Endothelial cell of umbilical vein (primary cell): ENCODE data around the gene INO80D. TPM values are rescaled to one million over a fixed set of nuclear protein-coding genes. Genes with fewer than 3 reads are reported as not detected.

Experiments used
- BruUV-seq: library from RNA; stranded (reverse); fragments of 400-500 nt; replicated peaks from 2 replicates; lab custom pipeline; 2021; lab: Mats Ljungman, UMichigan
- CTCF ChIA-PET: fragments of 300-600, 350-600 bp; sonication (Branson Sonifier 250); formaldehyde crosslinking; loops from one replicate; lab custom pipeline; 2021; ENCODE audit warnings: antibody characterized with exemption, inconsistent platforms; lab: Charles Lee
- POLR2A ChIA-PET: fragments of 300-600, 350-600 bp; sonication (Branson Sonifier 250); formaldehyde crosslinking; loops from one replicate; lab custom pipeline; 2021; ENCODE audit warnings: antibody characterized with exemption, inconsistent platforms; lab: Charles Lee
- DNase-seq: peaks from one replicate; pipeline ENCODE4 v3.0.0-alpha.2; 2011; ENCODE audit warnings: low read depth, low spot score
- FAIRE-seq: peaks from 2 replicates; lab custom pipeline; 2011; peaks lifted over from hg19 to GRCh38; lab: Jason Lieb, UNC
- H2AFZ ChIP-seq: 2 replicates; pipeline ENCODE4 v1.6.0; 2012; ENCODE audit warnings: low read depth, low read length, control low read depth, inconsistent platforms
- H3K27ac ChIP-seq: 2 replicates; pipeline ENCODE4 v1.5.1; 2011; ENCODE audit warnings: low read depth, mild to moderate bottlenecking, control low read depth, low read length, moderate library complexity; ENCODE audit not compliant: insufficient read depth
- H3K27me3 ChIP-seq, 2 experiments: 2 replicates each; pipeline versions ENCODE4 v1.6.0 to v1.6.1; 2011; ENCODE audit warnings: low read length in 2 of 2, mixed read lengths in 1 of 2; ENCODE audit not compliant: control insufficient read depth in 2 of 2, insufficient read depth in 2 of 2
- H3K36me3 ChIP-seq, 2 experiments: 2 replicates in 1 of 2; 3 replicates in 1 of 2; pipeline ENCODE4 v1.5.1; 2011; ENCODE audit warnings: low read length in 2 of 2, mild to moderate bottlenecking in 1 of 2, moderate library complexity in 1 of 2; ENCODE audit not compliant: control insufficient read depth in 2 of 2, insufficient read depth in 2 of 2; ENCODE audit errors: extremely low read depth in 1 of 2
- H3K4me1 ChIP-seq: 3 replicates; pipeline ENCODE4 v1.5.1; 2011; ENCODE audit warnings: mild to moderate bottlenecking, low read length; ENCODE audit not compliant: control insufficient read depth, insufficient read depth; ENCODE audit errors: extremely low read depth
- H3K4me2 ChIP-seq: 2 replicates; pipeline ENCODE4 v1.6.1; 2011; ENCODE audit warnings: low read length, control low read depth, mixed read lengths; ENCODE audit not compliant: insufficient read depth
- H3K4me3 ChIP-seq, 3 experiments: fragments of 200-600 bp in 1 of 3; sonication (generic), shearing (Covaris generic) in 1 of 3; replicated peaks in 1 of 3; 2 replicates each; pipeline ENCODE4 v1.5.1; 2011 to 2016; ENCODE audit warnings: control low read depth in 3 of 3, low read length in 3 of 3, mild to moderate bottlenecking in 2 of 3, inconsistent platforms in 1 of 3, low read depth in 1 of 3, moderate library complexity in 1 of 3; ENCODE audit not compliant: insufficient read depth in 1 of 3
- H3K79me2 ChIP-seq: 2 replicates; pipeline ENCODE4 v1.6.0; 2012; ENCODE audit warnings: low read length, inconsistent platforms; ENCODE audit not compliant: control insufficient read depth, insufficient read depth
- H3K9ac ChIP-seq: replicated peaks from 2 replicates; pipeline ENCODE3; 2011; ENCODE audit warnings: low read length, control low read depth; ENCODE audit not compliant: insufficient read depth; ENCODE audit errors: extremely low read depth
- H3K9me1 ChIP-seq: replicated peaks from 3 replicates; pipeline ENCODE4 v1.6.0; 2011; ENCODE audit warnings: mild to moderate bottlenecking, low read length; ENCODE audit not compliant: control insufficient read depth, insufficient read depth; ENCODE audit errors: extremely low read depth
- H3K9me3 ChIP-seq: replicated peaks from 2 replicates; pipeline ENCODE4 v1.5.1; 2012; ENCODE audit warnings: low read length, inconsistent platforms; ENCODE audit not compliant: control insufficient read depth, insufficient read depth
- H4K20me1 ChIP-seq: replicated peaks from 2 replicates; pipeline ENCODE3; 2011; ENCODE audit warnings: mild to moderate bottlenecking, low read length; ENCODE audit not compliant: control insufficient read depth, insufficient read depth; ENCODE audit errors: extremely low read depth
- EZH2 ChIP-seq: IDR thresholded peaks from 2 replicates; pipeline ENCODE4 v1.6.1; 2012; ENCODE audit warnings: borderline replicate concordance, low read depth, mild to moderate bottlenecking, moderate library complexity, low read length, inconsistent platforms; ENCODE audit not compliant: severe bottlenecking
- FOS ChIP-seq: IDR thresholded peaks from 2 replicates; pipeline ENCODE4 v1.6.1; 2011; ENCODE audit warnings: mild to moderate bottlenecking, low read length, moderate library complexity, borderline replicate concordance; ENCODE audit not compliant: insufficient read depth
- GATA2 ChIP-seq: IDR thresholded peaks from 2 replicates; pipeline ENCODE4 v1.7.0; 2011; ENCODE audit warnings: low read depth, mild to moderate bottlenecking, moderate library complexity, mixed read lengths, low read length; ENCODE audit not compliant: insufficient read length, insufficient read depth
- JUN ChIP-seq: IDR thresholded peaks from 2 replicates; pipeline ENCODE4 v1.6.1; 2011; ENCODE audit warnings: borderline replicate concordance, low read depth; ENCODE audit not compliant: insufficient read length, insufficient read depth
- MYC ChIP-seq: IDR thresholded peaks from one replicate; pipeline ENCODE4 v1.6.1; 2011; ENCODE audit warnings: mild to moderate bottlenecking, low read depth, low read length
- POLR2A ChIP-seq: IDR thresholded peaks from 2 replicates; pipeline ENCODE4 v1.6.1; 2012; ENCODE audit warnings: low read depth, mild to moderate bottlenecking, control low read depth, low read length
- POLR2AphosphoS5 ChIP-seq: IDR thresholded peaks from 2 replicates; pipeline ENCODE4 v1.6.1; 2012; ENCODE audit warnings: low read depth, mild to moderate bottlenecking, control low read depth, low read length, moderate library complexity; ENCODE audit not compliant: insufficient read depth
- dilution Hi-C: fragments of 300-500 bp; cut with MboI; formaldehyde crosslinking; loops from one replicate; pipeline ENCODE4 v1.15.0; 2019; ENCODE audit warnings: low sequenced_read_pairs; ENCODE audit not compliant: extremely low pct_ligation_motif_present
- intact Hi-C: fragments of 100-400 bp; cut with micrococcal nuclease; formaldehyde crosslinking; loops from one replicate; pipeline ENCODE4 v1.10.0; 2022
- polyA plus RNA-seq, 4 experiments: library from polyadenylated mRNA; depleted of rRNA in 3 of 4; stranded (reverse) in 3 of 4; unstranded in 1 of 4; fragments of >200 nt; gene quantifications; 2 replicates each; pipeline versions ENCODE4 v1.2.1 to v1.2.3, GENCODE V29; 2011 to 2012; ENCODE audit warnings: missing spikeins in 1 of 4
- total RNA-seq: library from RNA; stranded (reverse); gene quantifications from 2 replicates; pipeline ENCODE4 v1.2.3, GENCODE V29; 2021
- TF ChIP-seq, protein P1 (sequence below), 2 donors: IDR thresholded peaks; 1 replicate in 1 of 2; 2 replicates in 1 of 2; pipeline ENCODE4 v1.5.1; 2011; ENCODE audit warnings: low read length in 2 of 2, mild to moderate bottlenecking in 2 of 2, moderate library complexity in 2 of 2, control low read depth in 1 of 2, inconsistent platforms in 1 of 2, low read depth in 1 of 2; ENCODE audit not compliant: insufficient read depth in 1 of 2; ENCODE audit errors: extremely low read depth in 1 of 2
- TF ChIP-seq, protein P2 (sequence below): IDR thresholded peaks from 2 replicates; pipeline ENCODE4 v1.6.1; 2011; ENCODE audit not compliant: insufficient read depth, insufficient read length

Gene INO80D
- total and polyA plus RNA-seq, 2 donors (not counting 3 experiments of a cell fraction or from before 2014, with no cell fraction given): 2.9 to 20.3 TPM

DNA sequence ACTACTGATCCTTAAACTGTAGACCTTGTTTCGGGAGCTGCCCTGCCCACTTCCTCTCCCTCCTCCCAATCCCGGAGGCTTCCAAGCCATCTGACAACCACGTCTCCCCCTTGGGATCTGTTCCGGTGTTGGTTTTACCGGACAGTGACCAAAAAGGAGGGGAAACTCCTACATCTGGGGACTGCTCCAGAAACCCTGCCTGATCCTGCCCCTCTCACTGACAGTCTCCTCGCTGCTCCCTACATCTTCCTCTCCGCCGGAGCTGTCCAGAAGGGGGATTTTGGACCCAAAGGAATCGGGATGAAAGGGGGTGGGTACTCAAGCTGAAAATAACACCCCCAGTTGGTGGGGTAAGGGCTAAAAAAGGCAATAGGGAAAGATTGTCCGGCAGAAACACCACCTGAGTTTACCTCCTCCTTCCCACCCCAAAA is 1.5 kb downstream of the INO80D start:
- no peaks in the 10 kb centered on the region for H3K9me3 ChIP-seq
- no peaks in the 10 kb centered on the region for H3K36me3 ChIP-seq
- ChIA-PET POLR2A (no interaction called here), CTCF (interaction anchor here (0.9 to 1.5 kb wide), 2 partner anchors 11 to 12 kb away, joined by 3 read pairs; no protein-coding TSS in a partner anchor)
- H4K20me1 ChIP-seq: peaks cover 2% of the 10 kb centered on the region
- H3K4me2 ChIP-seq: peak overlapping the region; percentile 95
- H3K4me1 ChIP-seq: peaks cover 16% of the 10 kb centered on the region
- H3K79me2 ChIP-seq: peaks cover 51% of the 10 kb centered on the region
- peak; percentile 90 for FAIRE-seq
- H3K9me1 ChIP-seq: no peaks in the 10 kb centered on the region
- H2AFZ ChIP-seq: peak overlapping the region; percentile 35
- H3K27ac ChIP-seq: peak overlapping the region; percentile 33
- peak; percentile 61 for DNase-seq
- peak overlapping the region; percentile 80 to 89 (median 86) for H3K4me3 ChIP-seq
- TF ChIP-seq GATA2 (no peak), POLR2A (peak; percentile 40)
- intact Hi-C loops (loop anchor here (5.0 kb wide), 1 partner anchor 953 kb away; no protein-coding TSS in a partner anchor), dilution Hi-C loops (no loop called here)
- BruUV-seq: no TSS peak
- H3K9ac ChIP-seq: peak overlapping the region; percentile 100
- H3K27me3 ChIP-seq: no peaks in the 10 kb centered on the region

DNA sequence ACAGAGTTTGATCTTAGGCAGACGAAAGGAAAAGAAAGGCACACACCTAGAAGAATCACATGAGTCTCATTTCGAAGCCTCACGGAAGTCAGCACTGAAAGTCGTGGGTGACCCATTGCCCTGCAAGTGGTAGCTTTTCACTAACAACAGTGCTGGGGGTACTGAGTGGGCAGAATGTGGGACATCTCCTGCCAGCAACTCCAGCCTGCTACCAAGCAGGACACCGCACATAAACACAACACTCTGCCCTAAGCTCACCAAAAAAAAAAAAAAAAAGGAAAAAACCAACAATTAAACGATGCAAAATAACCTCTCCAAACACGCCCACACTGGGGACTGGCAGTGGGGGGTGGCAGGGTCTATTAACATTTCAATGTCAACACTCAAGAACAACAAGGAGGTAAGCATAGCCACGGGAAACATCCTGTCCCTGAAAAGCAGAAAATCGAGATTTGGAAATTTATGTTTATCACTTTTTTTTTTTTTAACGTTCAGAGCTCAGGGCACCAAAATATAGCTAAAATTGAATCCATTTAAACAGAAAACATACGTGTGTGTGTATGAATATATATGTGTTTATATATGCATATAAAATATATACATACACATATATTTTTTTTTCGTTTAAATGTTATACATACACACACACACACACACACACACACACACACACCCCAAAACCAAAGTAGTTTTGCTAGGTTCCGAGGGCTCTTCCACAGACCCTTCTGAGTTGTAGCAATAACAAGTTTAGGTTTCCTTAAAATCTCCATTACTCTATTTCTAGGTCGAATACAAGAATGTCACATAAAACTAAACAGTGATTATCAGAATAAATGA is 2.2 kb downstream of the INO80D start:
- peaks cover 16% of the 10 kb centered on the region for H3K4me1 ChIP-seq
- no peaks in the 10 kb centered on the region for H3K9me3 ChIP-seq
- DNase-seq (peak; percentile 24), FAIRE-seq (no peak)
- H2AFZ ChIP-seq: peak overlapping the region; percentile 35
- no peaks in the 10 kb centered on the region for H3K27me3 ChIP-seq
- H3K27ac ChIP-seq: peak overlapping the region; percentile 33
- CTCF ChIA-PET: interaction anchor here (1.1 to 1.5 kb wide), 3 partner anchors 12 to 158 kb away, joined by 3 to 4 read pairs (median 3); no protein-coding TSS in a partner anchor
- H3K79me2 ChIP-seq: peaks cover 56% of the 10 kb centered on the region
- no peaks in the 10 kb centered on the region for H3K36me3 ChIP-seq
- dilution Hi-C loops: no loop called here
- TF ChIP-seq MYC (no peak), POLR2AphosphoS5 (no peak), EZH2 (no peak), GATA2 (no peak), POLR2A (no peak), JUN (no peak), FOS (no peak)
- TF ChIP-seq, protein P1, sequence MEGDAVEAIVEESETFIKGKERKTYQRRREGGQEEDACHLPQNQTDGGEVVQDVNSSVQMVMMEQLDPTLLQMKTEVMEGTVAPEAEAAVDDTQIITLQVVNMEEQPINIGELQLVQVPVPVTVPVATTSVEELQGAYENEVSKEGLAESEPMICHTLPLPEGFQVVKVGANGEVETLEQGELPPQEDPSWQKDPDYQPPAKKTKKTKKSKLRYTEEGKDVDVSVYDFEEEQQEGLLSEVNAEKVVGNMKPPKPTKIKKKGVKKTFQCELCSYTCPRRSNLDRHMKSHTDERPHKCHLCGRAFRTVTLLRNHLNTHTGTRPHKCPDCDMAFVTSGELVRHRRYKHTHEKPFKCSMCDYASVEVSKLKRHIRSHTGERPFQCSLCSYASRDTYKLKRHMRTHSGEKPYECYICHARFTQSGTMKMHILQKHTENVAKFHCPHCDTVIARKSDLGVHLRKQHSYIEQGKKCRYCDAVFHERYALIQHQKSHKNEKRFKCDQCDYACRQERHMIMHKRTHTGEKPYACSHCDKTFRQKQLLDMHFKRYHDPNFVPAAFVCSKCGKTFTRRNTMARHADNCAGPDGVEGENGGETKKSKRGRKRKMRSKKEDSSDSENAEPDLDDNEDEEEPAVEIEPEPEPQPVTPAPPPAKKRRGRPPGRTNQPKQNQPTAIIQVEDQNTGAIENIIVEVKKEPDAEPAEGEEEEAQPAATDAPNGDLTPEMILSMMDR (IDR thresholded peaks at IDR 0.05; ENCODE audit: extremely low read depth in 1 of 2, insufficient read depth in 1 of 2, low read depth in 1 of 2, low read length in 2 of 2): no peak
- TF ChIP-seq, protein P2, sequence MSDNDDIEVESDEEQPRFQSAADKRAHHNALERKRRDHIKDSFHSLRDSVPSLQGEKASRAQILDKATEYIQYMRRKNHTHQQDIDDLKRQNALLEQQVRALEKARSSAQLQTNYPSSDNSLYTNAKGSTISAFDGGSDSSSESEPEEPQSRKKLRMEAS: no peak
- peak overlapping the region; percentile 100 for H3K9ac ChIP-seq
- H3K4me2 ChIP-seq: peak overlapping the region; percentile 95
- intact Hi-C loops: loop anchor here (5.0 kb wide), 1 partner anchor 953 kb away; no protein-coding TSS in a partner anchor
- H3K4me3 ChIP-seq: peak overlapping the region; percentile 80 to 89 (median 86)
- H3K9me1 ChIP-seq: no peaks in the 10 kb centered on the region
- TSS peak; percentile 11 for BruUV-seq
- peaks cover 2% of the 10 kb centered on the region for H4K20me1 ChIP-seq
- POLR2A ChIA-PET: no interaction called here
